ENCODE data around the gene CSGALNACT2.
"Not testable (repeated sequence)": the region's sequence is repeated elsewhere in the genome, so short reads cannot be mapped to it uniquely, and the experiment has no call there.

Gene CSGALNACT2

DNA sequence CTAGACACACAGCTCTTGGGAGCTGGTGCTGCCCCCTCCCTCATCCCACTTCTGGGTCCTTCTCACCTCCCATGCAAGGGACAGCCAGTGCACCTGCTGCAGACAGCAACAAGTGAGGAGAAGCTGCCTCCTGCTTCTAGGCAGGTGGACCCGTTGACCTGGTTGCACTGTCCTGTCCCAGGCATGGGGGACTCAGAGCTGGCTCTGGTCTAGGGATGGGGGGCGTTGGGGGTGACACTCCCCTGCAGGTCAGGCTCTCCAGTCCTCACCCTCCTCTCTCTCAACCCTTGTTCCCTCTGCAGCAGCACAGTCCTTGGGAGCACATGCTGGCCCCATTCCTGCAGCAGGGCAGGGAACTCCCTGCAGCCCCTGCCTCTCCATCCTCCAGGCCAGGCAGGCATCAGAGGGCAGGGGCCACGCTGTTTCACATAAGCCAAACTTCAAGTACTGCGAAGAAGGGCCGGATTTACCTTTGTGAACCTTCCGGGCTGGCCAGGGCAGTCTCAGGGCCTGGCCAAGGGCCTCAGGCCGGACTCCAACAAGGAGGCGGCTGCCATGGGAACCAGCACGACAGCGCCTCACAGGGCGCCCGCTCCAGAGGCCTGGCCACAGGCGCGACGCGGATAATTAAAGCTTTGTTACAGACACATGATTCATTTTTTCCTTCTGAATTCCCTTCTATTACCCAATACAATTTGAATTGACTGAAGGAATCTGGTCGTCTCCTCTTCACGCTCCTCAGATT lies 80.1 kb downstream of the CSGALNACT2 start:
- no peak for DNase-seq

DNA sequence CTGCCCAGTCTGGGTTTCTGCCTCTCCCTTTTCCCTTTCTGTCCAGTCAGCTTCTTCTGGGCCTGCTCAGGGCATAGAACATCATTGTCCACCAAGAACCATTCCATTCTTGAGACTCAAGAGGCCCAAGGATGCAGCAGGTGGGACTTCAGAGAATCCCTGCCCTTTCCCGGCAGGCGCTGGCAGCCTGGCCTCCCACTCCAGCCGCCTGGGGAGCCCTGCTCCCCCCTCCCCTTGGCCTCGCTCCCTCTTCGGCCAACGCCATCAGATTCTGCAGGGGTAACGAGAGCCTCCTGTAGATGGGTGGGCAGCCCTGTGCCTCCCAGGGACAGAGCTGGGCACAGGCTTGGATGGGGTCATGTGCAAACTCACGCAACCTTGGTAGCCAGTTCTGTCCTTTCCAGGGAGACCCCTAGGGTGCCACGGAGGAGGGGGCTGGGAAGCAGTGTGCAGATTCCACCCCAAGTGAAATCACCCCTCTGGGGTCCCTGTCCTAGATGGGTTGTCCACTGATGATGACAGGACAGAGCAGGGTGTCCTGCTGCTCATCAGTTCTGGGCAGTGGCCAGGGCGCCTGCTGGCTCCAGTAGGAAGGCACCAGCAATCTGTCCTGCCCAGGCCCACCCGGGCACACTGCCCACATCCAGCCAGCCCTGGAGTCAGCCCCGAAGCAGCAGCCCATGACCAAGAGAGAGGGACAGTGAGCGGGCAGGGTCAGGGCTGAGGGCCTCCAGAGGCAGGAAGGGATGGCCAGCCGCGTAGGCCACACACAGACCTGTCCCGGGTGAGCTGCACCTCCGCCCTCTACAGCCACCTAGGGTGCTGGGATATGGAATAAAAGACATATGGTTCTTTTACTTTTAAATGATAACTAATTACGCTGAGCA lies 80.9 kb downstream of the CSGALNACT2 start:
- DNase-seq: no peak

DNA sequence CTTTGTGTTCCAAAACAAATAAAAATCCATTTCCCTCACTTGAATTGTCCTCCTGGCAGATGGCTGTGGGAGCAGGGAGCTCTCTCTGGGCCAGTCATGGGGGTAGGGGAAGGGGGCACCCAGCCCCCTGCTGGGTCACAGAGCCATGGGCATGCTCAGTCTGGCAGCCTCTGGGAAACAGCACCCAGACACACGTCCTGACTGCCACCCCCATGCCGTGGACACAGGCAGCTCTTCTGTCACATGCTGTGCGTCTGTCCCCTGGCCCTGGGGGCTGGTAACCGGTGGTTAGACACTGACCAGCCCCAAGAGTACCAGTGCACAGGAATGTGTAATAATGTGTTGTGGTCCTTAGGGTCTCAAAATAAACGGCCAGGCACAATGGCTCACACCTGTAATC lies 81.6 kb downstream of the CSGALNACT2 start:
- no peak for DNase-seq

DNA sequence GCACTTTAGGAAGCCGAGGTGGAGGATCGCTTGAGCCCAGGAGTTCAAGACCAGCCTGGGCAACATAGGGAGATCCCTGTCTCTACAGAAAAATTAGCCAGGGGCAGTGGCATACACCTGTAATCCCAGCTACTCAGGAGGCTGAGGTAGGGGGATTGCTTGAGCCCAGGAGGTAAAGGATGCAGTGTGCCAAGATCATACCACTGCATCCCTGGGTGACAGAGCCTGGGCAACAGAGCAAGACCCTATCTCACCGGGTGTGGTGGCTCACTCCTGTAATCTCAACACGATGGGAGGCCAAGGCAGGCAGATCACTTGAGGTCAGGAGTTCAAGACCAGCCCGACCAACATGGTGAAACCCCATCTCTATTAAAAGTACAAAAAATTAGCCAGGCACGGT lies 82.0 kb downstream of the CSGALNACT2 start:
- DNase-seq: not testable (repeated sequence)

DNA sequence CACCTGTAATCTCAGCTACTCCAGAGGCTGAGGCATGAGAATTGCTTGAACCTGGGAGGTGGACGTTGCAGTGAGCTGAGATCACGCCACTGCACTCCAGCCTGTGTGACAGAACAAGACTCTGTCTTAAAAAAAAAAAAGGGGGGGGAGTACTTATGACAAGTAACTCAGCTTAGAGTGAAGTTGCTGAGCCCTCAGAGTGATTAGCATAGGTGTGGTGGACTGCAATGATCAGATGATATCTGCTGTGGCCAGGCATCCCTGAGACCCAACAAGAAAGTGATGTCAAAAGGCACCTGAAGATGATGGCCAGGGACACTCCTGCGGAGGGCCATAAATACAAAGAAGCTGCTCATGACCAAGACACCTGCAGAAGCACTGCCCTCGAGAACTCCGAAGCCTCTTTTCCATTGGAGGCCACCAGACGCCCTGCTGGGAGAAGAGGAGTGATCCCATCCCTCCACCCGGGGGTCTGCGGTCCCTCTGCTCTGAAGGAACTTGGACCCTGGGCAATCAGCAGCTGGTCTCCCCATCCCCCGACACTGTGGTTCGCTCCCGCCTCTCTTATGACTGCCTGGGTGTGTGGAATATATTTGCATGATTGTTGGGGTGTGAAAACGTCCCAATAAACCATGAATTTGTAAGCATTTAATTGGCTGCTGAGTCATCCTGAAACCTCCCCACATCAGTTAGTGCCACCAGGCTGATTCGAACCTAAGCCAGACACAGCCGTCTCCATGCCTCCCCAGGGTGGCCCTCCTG lies 82.6 kb downstream of the CSGALNACT2 start:
- DNase-seq: no peak

DNA sequence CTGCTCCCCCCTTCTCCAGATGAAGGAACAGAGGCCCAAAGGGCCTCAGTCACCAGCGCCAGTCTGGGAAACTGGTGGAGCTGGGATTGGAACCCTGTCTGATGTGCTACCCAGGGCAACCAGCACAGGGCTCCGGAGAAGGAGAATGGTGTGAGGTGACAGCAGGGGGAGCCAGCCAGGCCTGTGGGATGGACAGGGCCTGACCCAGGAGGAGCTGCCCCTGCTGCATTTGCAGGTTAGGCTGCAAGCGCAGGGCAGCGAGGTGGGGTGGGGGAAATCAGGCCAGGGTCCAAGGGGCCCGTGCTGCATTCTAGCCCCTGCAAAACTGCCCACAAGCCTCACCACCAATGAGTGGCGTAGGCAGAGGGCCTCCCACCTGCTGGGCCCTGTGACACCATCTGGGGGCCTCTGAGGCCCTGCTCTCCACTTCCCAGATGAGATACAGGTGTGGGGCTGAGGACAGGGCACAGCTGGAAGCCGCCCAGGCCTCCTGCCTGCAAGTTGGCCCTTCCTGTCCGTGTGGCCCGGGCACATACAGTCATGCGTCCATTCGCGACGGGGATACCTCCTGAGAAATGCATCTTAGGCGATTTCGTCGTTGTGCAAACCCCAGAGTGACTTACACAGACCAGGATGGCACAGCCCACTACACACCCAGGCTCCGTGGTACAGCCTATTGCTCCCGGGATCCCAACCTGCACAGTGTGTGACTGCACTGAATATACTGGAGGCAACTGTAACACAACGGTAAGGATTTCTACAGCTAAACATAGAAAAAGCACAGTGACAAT lies 83.4 kb downstream of the CSGALNACT2 start:
- DNase-seq: peak; percentile 47

DNA sequence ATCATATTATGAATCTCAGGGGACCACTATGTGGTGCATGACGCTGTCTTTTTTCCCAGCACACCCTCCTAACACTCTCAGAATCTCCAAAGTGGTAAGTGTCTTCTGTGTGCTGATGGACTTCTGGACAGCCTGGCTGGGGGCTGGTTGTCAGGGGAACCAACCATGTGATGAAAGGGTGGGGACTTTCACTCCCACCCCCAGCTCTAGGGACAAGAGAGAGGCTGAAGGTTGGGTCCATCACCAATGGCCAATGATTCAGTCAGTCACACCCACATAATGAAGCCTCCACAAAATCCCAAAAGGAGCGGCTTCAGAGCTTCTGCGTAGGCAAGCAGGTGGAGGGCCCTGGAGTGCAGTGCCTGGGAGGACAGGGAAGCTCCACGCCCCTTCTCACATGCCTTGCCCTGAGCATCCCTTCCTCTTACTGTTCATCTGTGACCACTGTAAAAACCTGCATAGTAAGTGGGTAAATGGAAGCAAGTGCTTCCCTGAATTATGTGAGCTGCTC lies 84.0 kb downstream of the CSGALNACT2 start:
- peak; percentile 40 for DNase-seq

DNA sequence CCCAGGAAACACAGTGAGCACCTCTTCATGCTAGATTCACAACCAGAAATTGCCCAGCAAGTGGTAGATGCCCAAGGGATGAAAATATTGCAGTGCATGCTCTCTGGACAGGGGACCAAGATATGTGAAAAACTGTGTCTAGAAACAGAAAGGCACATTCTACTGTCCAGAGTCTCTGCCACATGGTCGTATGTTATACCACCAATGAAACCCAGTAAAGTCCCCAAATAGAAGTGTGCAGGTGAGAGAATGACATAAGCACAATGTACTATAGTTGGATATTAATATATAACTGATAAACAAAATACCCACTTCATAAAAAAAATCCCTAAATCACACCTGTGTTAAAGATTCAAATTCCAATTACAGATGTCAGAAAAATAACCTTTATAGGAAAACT lies 84.8 kb downstream of the CSGALNACT2 start:
- no peak for DNase-seq

DNA sequence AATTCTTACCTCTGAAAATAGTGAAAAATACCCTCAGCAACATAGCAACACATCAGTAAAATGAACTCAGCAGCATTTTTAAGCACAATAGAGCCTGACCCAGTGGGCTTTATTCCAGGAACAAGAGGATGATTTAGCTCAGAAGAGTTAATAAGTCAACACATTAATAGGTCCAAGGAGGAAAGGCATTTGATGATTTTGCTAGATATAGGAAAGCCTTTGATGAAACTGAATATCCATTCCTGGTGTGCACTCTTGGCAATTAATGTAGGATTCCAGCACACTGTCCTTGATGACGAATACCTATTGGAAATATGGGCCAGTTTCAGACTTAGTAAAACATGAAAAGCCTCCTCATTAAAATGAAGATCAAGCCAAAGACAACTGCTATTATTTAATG lies 86.1 kb downstream of the CSGALNACT2 start:
- no peak for DNase-seq

DNA sequence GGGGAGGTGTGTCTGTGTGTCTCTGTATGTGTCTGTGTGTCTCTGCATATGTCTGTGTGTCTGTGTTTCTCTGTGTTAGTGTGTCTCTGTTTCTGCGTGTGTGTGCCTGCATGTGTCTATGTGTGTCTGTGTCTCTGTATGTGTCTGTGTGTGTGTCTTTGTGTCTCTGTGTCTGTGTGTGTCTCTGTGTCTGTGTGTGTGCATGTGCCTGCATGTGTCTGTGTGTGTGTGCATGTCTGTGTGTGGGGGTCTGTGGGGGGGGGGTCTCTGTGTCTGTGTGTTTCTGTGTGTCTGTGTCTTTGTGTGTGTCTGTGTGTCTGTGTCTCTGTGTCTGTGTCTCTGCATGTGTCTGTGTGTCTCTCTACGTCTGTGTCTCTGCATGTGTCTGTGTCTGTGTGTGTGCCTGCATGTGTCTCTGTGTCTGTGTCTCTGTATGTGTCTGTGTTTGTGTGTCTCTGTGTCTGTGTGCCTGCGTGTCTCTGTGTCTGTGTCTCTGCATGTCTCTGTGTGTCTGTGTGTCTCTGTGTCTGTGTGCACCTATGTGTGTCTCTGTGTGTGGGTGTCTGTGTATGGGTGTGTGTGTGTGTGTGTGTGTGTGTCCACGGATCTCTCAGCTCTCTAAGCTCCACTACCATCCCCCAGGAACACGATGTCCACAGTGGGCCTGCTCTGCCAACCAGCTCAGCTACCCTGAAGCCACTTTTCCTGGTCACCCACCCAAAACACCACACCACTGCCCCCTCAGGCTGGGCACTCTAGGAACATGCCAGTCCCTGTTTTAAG lies 87.0 kb downstream of the CSGALNACT2 start:
- peak; percentile 48 for DNase-seq

DNA sequence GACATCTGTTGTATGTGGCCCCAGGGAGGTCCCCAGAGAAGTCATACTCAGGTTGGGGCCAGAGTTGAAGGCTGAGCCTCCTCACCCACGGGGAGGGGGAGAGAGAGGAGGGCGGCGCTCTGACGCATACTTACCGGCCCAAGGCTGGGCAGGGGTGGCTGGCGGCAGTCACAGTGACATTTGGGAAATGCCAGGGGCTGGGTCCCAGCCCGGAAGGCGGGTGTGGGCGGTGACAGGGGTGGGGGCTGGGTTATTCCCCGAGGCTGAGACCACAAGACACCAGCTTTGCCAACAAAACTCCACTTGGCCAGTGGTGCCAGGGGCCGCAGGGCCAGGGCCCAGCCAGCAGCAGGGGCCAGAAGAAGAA lies 87.5 kb downstream of the CSGALNACT2 start:
- peak; percentile 68 for DNase-seq

DNA sequence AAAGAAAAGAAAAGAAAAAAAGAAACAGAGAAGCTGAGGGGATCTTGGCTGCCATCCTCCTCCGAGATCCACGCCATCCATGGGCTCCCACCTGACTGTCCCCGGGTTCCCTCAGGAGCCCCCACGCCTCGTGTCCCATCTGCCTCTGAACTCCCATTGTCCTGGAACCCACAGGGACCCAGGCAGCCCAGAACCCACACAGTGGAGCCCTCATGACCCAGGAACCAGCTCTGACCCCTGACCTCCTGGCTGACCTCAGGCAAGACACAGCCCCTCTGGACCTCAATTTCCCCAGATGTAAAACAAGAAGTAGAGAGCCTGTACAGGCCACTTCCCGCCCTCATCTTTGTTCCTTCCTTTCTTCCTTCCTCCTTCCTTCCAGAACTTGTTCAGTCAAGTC lies 88.2 kb downstream of the CSGALNACT2 start:
- peak; percentile 51 for DNase-seq

DNA sequence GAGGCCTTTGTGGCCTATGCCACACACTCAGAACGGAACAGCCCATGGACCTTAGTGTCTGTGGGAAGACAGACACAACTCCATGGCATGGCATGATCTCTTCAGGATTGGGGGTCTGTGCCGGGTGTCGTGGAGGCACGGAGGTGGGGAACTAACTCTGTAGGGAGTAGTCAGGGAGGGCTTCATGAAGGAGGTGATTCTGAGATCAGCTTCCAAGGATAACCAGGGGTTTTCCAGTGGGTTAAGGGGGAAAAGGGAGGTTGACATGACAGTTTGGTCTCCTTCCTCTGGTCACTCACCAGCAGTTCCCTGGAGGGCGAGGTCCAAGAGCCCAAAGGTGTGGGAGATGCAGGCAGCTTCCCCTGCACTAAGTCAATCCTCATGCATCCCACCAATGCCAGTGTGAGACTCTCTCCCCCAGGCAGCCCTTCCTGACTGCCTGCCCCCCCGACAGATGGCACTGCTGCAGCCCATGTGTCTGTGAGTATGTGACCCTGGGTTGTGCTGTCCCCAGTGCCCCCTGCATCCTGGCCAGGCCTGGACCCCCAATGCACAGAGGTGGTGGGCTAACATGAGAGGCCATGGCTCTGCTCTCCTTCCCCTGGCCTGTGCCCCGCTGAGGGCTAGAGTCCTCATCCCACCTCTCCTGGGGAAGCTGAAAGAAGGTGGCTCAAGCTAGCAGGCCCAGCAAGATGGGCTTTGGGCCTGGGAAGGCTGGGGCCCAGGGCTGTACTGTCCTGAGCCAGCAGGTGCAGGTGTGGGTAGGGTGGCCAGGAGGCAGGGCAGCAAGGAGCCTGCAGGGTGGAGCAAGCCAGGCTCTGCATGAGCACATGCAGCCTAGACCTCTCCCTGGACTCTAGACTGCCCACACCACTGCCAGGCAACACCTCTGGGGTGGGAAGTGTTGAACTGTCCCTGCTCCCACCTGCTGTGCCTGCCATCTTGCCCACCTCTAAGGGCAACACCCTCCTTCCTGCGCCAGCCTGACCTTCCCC lies 88.9 kb downstream of the CSGALNACT2 start:
- DNase-seq: peak; percentile 56

DNA sequence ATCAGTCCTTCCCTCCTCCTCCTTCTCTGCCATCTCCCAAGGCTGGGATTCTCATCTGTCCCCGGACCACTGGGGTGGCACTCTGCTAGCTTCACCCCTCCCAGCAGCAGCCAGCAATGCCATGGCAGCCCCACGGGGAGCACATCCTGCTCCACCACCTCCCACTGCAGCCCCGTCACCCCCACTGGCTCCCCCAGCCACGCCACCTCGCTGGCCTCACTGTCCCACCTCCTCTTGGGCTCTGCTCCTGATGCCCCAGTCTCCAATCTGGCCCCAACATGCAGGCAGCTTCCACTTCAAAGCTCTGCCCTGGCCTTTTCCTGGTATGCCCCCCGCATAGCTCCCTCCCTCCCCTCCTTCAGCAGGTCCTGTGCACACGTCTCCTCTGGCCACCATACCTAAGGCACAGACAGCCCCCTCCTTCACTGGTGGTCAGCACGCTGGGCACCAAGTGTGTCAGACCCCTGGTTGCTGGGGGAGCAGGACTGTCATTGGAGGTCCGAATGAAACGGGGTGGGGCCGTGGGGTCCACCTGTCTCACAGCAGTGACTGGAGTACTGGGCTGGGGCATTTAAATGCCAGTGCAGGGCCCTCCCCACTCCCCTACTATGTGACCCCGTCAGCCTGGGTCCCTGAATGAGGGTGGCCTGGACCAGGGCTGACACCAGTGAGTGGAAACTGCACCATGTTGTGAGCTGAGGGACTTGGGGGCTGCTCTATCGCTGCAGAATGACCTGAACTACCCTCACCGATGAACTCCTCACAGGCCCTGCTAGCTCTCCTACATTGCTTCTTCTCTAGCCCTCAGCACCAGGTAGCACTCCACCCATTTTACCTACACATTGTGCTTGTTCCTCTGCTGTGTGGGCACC lies 89.9 kb downstream of the CSGALNACT2 start:
- no peak for DNase-seq

DNA sequence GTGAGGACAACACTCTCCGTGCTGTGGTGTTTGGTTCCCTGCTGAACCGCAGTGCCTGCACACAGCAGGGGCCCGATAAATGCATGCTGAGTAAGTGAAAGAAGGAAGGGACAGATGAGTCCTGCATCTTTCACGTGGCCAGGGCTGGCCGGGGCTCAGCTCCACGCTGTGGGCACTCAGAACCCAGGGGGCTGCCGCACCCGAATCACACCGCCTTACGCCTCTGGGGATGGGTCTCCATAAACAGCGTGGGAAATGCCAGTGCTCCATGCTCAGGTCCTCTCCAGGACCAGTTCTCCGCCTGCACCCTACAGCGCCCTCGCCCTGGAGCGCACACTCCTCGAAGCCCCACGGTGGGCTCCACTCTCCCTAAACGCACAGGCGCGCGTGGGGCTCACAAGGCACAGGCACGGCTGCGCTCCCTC lies 90.5 kb downstream of the CSGALNACT2 start:
- peak; percentile 71 for DNase-seq

DNA sequence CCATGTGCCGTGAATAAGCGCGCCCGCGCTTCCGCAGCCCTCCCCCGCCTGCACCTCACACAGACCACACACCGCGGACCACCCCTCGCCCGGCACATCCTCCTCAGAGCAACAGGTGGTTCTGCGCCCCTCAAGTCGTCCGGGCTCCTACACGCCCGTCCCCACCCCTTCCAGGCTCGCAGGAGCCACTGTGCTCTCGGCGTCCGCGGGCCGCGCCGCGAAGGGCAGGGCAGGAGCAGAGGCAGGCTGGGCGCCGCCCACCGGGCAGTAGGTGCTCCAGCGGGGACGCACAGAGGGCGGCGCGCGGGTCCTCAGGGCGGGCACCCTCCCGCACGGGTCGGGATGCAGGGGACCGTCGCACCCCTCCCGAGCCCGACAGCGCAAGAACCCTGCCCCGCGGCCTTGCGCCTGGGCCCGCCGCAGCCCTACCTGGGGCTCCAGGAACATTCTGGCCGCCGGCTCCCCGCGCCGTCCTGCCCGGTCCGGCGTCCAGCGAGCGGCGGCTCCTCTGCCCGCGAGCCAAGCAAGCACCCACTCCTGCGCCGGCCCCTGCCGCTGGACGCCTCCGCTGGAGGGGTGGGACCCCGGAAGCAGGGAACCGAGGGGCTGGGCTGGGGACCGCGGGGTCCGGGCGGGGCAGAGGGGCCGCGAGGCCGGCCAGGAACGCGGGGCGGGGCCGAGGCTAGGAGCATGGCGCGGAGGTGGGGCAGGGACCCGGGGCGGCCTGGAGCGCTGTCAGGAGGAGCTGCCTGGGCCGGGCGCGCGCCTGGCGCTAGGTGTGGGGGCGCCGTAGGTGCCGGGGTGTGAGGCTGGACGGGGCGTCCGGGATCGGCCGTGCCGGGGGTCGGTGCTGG lies 91.2 kb downstream of the CSGALNACT2 start:
- peak; percentile 78 for DNase-seq

DNA sequence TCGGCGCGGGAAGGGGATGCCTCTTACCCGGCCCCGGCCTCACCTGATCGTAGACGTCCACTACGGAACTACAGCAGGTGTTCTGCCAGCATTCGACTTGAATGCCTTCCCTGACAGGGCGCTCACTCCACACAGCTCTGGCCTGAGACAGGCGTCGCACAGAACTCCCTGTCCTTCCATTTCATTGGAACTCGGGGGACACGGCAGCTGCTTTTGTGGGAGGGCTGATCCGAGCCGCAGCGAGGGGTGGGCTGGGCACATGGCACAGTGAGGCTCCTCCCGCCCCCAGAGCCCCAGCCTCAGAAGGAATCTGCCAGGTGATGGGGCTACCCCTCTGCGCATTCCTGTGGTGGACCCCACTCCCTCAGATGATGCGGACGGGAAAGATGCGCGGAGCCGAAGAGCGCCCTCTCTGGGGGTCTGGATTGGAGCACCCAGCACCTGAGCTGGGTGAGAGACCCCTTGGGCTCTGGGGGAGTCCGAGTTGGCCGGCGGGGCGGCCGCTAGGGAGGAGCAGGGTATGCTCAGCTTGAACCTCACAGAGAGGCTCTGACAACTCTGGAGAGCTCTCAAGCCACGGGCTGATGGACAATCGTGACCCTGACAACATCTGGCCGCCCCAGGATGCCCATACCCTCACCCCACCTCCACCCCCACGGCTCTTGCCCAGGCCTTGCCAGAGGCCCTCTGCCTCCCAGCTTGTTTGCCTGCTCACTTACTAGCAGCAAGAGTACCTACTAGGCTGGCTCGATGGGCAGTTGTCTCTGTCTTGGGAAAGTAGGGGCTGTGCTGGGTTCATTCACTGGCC lies 92.1 kb downstream of the CSGALNACT2 start:
- DNase-seq: peak; percentile 58

All from activated CD8-positive, alpha-beta memory T cell treated with anti-CD3 and anti-CD28 coated beads for 24 hours (primary cell).